Small intestine (tissue), 7 donors: ENCODE measurements around the gene NRXN3. TPM values are rescaled to one million over a fixed set of nuclear protein-coding genes. Genes with fewer than 3 reads are reported as not detected.

Source experiments
- DNase-seq, 2 donors: peaks; one replicate each; pipeline versions ENCODE4 v3.0.0 to v3.0.0-alpha.2; 2013
- FAIRE-seq: peaks from 2 replicates; lab custom pipeline; 2012; peaks lifted over from hg19 to GRCh38; lab: Jason Lieb, UNC
- H3K27ac ChIP-seq, 3 donors: one replicate each; pipeline ENCODE4 v1.5.1; 2013; ENCODE audit warnings: low read length in 2 of 3, mild to moderate bottlenecking in 2 of 3, control low read depth in 1 of 3, inconsistent platforms in 1 of 3, low read depth in 1 of 3, moderate library complexity in 1 of 3
- H3K27me3 ChIP-seq, 3 donors: one replicate each; pipeline ENCODE4 v1.6.1; 2013; ENCODE audit warnings: low read length in 3 of 3, inconsistent platforms in 1 of 3; ENCODE audit not compliant: control insufficient read depth in 3 of 3, insufficient read depth in 3 of 3
- H3K36me3 ChIP-seq, 3 donors: one replicate each; pipeline ENCODE4 v1.6.1; 2013; ENCODE audit warnings: low read length in 3 of 3, inconsistent platforms in 1 of 3, low read depth in 1 of 3, mild to moderate bottlenecking in 1 of 3, moderate library complexity in 1 of 3; ENCODE audit not compliant: control insufficient read depth in 3 of 3, insufficient read depth in 2 of 3
- H3K4me1 ChIP-seq, 3 donors: one replicate each; pipeline ENCODE4 v1.6.1; 2013; ENCODE audit warnings: low read length in 2 of 3, inconsistent platforms in 1 of 3, low read depth in 1 of 3, mild to moderate bottlenecking in 1 of 3, moderate library complexity in 1 of 3; ENCODE audit not compliant: control insufficient read depth in 3 of 3, insufficient read depth in 2 of 3
- H3K4me3 ChIP-seq, 3 donors: one replicate each; pipeline ENCODE4 v1.5.1; 2013; ENCODE audit warnings: low read length in 3 of 3, control low read depth in 1 of 3, inconsistent platforms in 1 of 3, low read depth in 1 of 3, mild to moderate bottlenecking in 1 of 3, moderate library complexity in 1 of 3
- H3K9me3 ChIP-seq, 2 donors: one replicate each; pipeline ENCODE4 v1.6.1; 2013; ENCODE audit warnings: low read depth in 1 of 2, low read length in 1 of 2; ENCODE audit not compliant: control insufficient read depth in 2 of 2, insufficient read depth in 1 of 2
- WGBS, 3 donors: extraction: QIAGEN DNeasy Blood & Tissue Kit; methylation state at CpG; one replicate each; pipeline ENCODE4 v1.1.7; 2013; 5-methylcytosine and 5-hydroxymethylcytosine counted together
- polyA plus RNA-seq, 4 donors: library from polyadenylated mRNA; stranded (reverse) in 3 of 4; unstranded in 1 of 4; fragments of 200-250 nt in 3 of 4; fragments of 120-200 nt in 1 of 4; gene quantifications; one replicate each; pipeline versions ENCODE4 v1.2.1 to v1.2.3, GENCODE V29; 2013
- donor health status: healthy with polysubstance abuse.
- donor health status: control.
- donor health status: control.
- donor health status: Bipolar disorder and iron deficiency.
- donor health status: healthy.

The NRXN3 gene
- polyA plus RNA-seq, 4 donors, result 2.3 TPM; not detected in 2

DNA sequence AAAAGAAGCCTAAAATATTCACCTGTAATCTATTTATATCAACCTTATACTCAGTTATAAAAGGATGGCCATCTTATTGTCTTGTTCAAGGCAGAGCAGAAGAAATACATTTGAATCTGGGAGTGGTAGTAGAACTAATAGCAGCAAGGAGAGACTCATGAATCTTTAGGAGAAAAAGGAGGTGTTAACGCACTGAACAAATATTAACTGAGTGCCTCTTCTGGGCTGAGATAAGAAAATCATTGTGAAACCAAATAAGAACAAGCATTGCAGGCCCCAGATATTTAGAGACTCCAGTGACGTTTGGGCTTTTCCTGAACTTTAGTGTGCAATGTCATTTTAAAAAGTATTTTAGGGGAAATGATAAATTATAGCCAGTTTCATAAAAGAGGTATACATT is 1250.6 kb downstream of the NRXN3 start:
- FAIRE-seq, result no peak
- H3K27me3 ChIP-seq, result no peaks in the 10 kb centered on the region
- H3K36me3 ChIP-seq, result no peaks in the 10 kb centered on the region
- DNase-seq, result peak in 1 of 2 donors; percentile 16
- peaks cover 0 to 6% (median 0%) of the 10 kb centered on the region in 3 donors for H3K4me1 ChIP-seq
- 14 to 24% (median 18%) methylated on average over 2 of the region's 2 CpGs for WGBS, 3 donors
- no peak overlapping the region for H3K27ac ChIP-seq
- H3K4me3 ChIP-seq, result no peak overlapping the region
- H3K9me3 ChIP-seq, result no peaks in the 10 kb centered on the region

DNA sequence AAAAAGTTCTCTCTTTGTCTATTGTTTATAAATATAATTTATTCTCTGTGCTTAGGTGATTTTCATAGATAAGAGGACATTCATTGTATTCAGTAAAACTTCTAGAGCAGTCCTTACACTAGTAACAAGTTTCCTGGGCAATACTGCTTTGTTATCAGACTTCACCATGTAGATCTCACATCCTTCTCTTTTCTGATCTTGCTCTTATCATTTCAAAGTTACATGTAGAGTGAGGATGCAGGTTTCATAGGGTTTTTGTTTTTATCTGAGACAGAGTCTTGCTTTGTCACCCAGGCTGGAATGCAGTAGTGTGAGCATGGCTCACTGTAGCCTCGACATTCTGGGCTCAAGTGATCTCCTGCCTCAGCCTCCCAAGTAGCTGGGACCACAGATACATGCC is 1251.6 kb downstream of the NRXN3 start:
- 53 to 78% (median 56%) methylated on average over 1 of the region's 1 CpG for WGBS, 3 donors
- no peaks in the 10 kb centered on the region for H3K27me3 ChIP-seq
- H3K36me3 ChIP-seq, result no peaks in the 10 kb centered on the region
- DNase-seq (no peak), FAIRE-seq (no peak)
- peaks cover 0 to 11% (median 3%) of the 10 kb centered on the region in 3 donors for H3K4me1 ChIP-seq
- H3K9me3 ChIP-seq, result no peaks in the 10 kb centered on the region
- no peak overlapping the region for H3K4me3 ChIP-seq
- no peak overlapping the region for H3K27ac ChIP-seq

DNA sequence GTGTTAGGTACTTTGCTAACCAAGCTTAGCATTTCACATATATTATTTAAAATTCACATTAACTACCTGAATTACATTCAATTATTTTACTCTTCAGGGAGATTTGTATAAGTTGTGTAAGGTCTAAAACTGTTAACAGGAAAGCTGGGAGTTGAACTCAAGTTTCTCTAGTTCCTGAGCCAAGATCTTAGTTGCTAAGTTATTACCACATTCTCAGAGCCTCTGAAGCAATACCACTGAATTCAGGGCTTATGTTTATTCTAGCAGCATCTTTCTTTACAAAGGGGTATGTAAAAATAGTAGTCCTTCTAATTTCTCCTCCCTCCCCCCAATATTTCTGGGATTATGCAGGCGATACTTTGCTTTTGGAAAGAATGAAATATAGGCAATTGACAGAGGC is 1254.3 kb downstream of the NRXN3 start:
- H3K4me1 ChIP-seq, result peaks cover 0 to 11% (median 3%) of the 10 kb centered on the region in 3 donors
- no peak for DNase-seq
- no peak overlapping the region for H3K4me3 ChIP-seq
- H3K27ac ChIP-seq, result no peak overlapping the region
- WGBS, 3 donors, result 73 to 87% (median 84%) methylated on average over 1 of the region's 1 CpG
- no peaks in the 10 kb centered on the region for H3K36me3 ChIP-seq
- no peaks in the 10 kb centered on the region for H3K9me3 ChIP-seq
- FAIRE-seq, result no peak
- no peaks in the 10 kb centered on the region for H3K27me3 ChIP-seq

DNA sequence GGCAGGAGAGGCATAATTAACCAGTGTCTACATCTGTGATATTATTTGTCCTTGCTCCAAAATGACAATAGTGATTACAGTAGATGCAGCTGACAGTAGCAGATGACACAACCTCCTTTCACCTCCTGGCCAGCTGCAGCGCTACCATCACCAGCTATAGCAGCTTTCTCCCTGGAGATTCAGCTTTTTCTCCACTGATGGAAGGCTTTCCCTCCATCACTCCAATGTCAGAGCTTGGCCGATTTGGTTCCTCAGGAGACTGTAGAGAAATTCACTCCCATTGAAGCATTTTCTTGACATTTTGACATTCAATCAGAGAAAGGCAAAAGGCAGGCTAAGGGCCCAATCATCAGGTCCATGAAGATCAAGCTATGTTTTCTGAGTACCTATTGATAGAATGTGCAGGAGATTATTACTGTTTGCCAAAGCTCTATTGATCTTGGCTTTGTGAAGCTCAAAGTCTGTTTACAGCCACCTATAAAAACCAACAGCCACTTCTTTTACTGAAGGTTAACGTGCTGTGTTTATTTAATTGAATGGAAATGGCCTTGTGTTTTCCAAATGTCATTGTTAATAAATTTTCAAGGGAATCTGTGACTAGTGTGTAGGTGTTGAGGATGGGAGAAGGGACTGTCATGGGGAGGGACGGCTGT is 1256.1 kb downstream of the NRXN3 start:
- WGBS, 3 donors, result 25 to 60% (median 40%) methylated on average over 4 of the region's 4 CpGs
- FAIRE-seq, result no peak
- no peak overlapping the region for H3K27ac ChIP-seq

DNA sequence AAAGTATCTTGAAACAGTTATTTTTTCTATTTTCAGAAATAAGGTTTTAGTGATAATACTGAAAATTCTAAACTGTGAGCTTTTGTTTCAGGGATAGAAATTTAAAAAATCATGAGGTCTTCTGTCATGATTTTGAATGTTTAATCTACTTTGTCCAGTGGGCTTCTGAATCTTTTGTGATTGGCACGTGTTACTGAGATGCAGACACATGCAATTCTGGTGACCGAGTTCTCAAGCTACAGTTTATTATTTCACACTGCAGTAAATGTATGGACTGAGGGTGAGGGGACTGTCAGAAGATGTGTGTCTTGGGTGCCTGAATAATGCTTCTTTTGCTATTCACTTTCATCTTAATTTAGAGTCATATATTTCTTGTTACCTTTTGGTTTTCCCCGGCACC is 1262.5 kb downstream of the NRXN3 start:
- FAIRE-seq, result no peak
- no peak for DNase-seq
- 85 to 90% (median 87%) methylated on average over 3 of the region's 3 CpGs for WGBS, 3 donors
- Histone ChIP-seq H3K4me1 (no peaks in the 10 kb centered on the region), H3K9me3 (no peaks in the 10 kb centered on the region), H3K4me3 (no peak overlapping the region), H3K36me3 (no peaks in the 10 kb centered on the region), H3K27ac (no peak overlapping the region), H3K27me3 (no peaks in the 10 kb centered on the region)

More for the DNA sequence above, 1256.1 kb downstream of the NRXN3 start:
- Histone ChIP-seq H3K27me3 (no peaks in the 10 kb centered on the region), H3K36me3 (no peaks in the 10 kb centered on the region), H3K9me3 (no peaks in the 10 kb centered on the region), H3K4me3 (no peak overlapping the region), H3K4me1 (peaks cover 0 to 6% (median 3%) of the 10 kb centered on the region in 3 donors)
- DNase-seq, result peak; percentile 58 to 66

DNA sequence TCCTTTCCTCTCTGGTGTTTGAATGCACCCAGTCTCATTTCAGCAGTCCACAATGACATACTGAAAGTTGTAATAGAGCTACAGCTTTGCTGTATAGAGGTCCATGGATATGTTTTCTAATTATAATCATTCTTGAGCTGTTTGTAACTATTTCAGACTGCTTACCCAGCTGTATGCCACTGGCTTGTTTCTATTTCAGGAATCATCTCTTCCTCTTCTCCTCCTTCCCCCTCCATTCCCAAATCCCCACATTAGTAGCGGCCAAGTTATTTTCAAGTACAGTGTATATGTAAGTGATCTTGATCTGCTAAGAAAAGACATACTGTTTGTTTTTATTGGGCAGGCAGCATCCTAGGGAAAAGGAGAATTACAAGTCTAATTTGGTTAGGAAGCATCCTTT is 1266.2 kb downstream of the NRXN3 start:
- H3K4me3 ChIP-seq, result no peak overlapping the region
- DNase-seq, result no peak
- H3K27ac ChIP-seq, result no peak overlapping the region
- no peaks in the 10 kb centered on the region for H3K4me1 ChIP-seq
- H3K9me3 ChIP-seq, result no peaks in the 10 kb centered on the region
- no peak for FAIRE-seq
- H3K36me3 ChIP-seq, result no peaks in the 10 kb centered on the region
- 63 to 96% (median 87%) methylated on average over 1 of the region's 1 CpG for WGBS, 3 donors
- no peaks in the 10 kb centered on the region for H3K27me3 ChIP-seq

DNA sequence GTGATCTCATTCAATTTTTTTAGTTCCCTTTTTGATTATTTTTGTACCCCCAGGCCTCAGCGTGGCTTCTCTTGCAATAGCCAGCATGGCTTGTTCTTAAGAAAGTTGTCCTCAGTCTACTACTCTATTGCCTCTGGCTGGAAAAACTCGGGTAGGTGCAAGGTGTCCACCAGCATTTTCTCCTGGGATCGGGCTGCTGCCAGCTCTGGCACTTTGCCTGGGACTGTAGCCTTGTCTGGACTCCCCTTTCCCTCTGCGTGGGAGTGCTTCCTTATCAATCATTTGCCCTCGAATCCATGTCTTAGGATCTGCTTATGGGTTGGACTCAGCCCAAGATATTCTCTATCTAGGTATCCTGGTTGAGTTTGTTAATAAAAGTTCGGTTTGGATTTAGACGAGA is 1267.8 kb downstream of the NRXN3 start:
- Histone ChIP-seq H3K27me3 (no peaks in the 10 kb centered on the region), H3K4me3 (no peak overlapping the region), H3K36me3 (no peaks in the 10 kb centered on the region), H3K9me3 (no peaks in the 10 kb centered on the region), H3K4me1 (no peaks in the 10 kb centered on the region), H3K27ac (no peak overlapping the region)
- no peak for DNase-seq
- 35 to 63% (median 38%) methylated on average over 7 of the region's 7 CpGs for whole genome bisulfite sequencing, 3 donors
- no peak for FAIRE-seq

DNA sequence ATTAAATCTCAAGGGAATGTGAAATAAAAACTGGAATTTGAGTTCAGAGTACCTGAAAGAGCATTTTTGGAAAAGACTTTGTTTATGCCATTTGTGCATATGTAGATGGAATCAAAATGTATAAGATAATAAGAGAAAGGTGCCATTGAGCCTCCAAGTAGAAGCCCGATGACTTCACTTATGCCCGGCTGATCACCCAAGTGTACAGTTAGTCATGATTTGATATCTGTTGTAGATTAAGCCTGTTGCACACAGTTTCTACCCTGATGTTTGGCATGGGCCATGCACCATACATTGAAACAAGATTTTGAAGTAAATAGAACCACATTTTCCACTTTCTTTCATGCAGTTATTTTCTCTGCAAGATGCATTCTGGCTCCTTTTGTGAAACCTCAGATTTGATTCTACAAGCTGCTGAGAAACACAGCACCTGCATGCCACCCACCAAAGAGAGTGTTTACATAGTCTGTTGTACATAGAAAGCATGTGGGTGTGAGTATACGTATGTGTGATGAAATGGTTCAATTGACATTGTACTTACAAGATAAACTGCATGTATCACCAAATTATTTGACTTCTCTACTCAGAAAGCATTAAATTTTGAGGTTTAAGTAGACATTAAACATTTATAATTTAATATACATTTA is 1268.6 kb downstream of the NRXN3 start:
- Histone ChIP-seq H3K36me3 (no peaks in the 10 kb centered on the region), H3K27me3 (no peaks in the 10 kb centered on the region), H3K27ac (no peak overlapping the region), H3K4me3 (no peak overlapping the region), H3K4me1 (no peaks in the 10 kb centered on the region), H3K9me3 (no peaks in the 10 kb centered on the region)
- 77 to 93% (median 84%) methylated on average over 3 of the region's 3 CpGs for whole genome bisulfite sequencing, 3 donors
- no peak for FAIRE-seq
- DNase-seq, result no peak
